Liver (tissue), 9 donors: ENCODE measurements around the gene PIR. TPM values are rescaled to one million over a fixed set of nuclear protein-coding genes. Genes with fewer than 3 reads are reported as not detected.

Source experiments
- DNase-seq: peaks from one replicate; pipeline ENCODE4 v3.0.0-alpha.2; 2017; ENCODE audit warnings: low spot score
- H3K27ac ChIP-seq, 2 donors: one replicate each; pipeline ENCODE4 v1.7.0; 2013; ENCODE audit warnings: inconsistent platforms in 2 of 2, low read length in 2 of 2, control low read depth in 1 of 2, low read depth in 1 of 2, mild to moderate bottlenecking in 1 of 2
- H3K27me3 ChIP-seq, 4 donors: one replicate each; pipeline versions ENCODE4 v1.6.1 to v1.7.0; 2013; ENCODE audit warnings: low read length in 3 of 4, inconsistent platforms in 1 of 4, mild to moderate bottlenecking in 1 of 4, moderate library complexity in 1 of 4; ENCODE audit not compliant: control insufficient read depth in 4 of 4, insufficient read depth in 4 of 4
- H3K36me3 ChIP-seq, 4 donors: one replicate each; pipeline versions ENCODE4 v1.6.1 to v1.7.0; 2013; ENCODE audit warnings: low read length in 3 of 4, mild to moderate bottlenecking in 3 of 4, low read depth in 1 of 4, moderate library complexity in 1 of 4; ENCODE audit not compliant: control insufficient read depth in 4 of 4, insufficient read depth in 3 of 4
- H3K4me1 ChIP-seq, 4 donors: one replicate each; pipeline versions ENCODE4 v1.6.1 to v1.7.0; 2013; ENCODE audit warnings: low read length in 3 of 4, mild to moderate bottlenecking in 3 of 4, moderate library complexity in 1 of 4; ENCODE audit not compliant: control insufficient read depth in 4 of 4, insufficient read depth in 4 of 4
- H3K4me3 ChIP-seq, 3 donors: one replicate each; pipeline versions ENCODE4 v1.6.1 to v1.7.0; 2013; ENCODE audit warnings: low read length in 3 of 3, control low read depth in 1 of 3, low read depth in 1 of 3, mild to moderate bottlenecking in 1 of 3
- H3K9ac ChIP-seq, 2 donors: one replicate each; pipeline ENCODE4 v1.7.0; 2013; ENCODE audit warnings: low read length in 2 of 2, mild to moderate bottlenecking in 2 of 2, moderate library complexity in 2 of 2, control low read depth in 1 of 2, low read depth in 1 of 2
- H3K9me3 ChIP-seq, 4 donors: one replicate each; pipeline versions ENCODE4 v1.6.1 to v1.7.0; 2013; ENCODE audit warnings: low read length in 3 of 4; ENCODE audit not compliant: control insufficient read depth in 4 of 4
- ATF3 ChIP-seq: IDR thresholded peaks from 2 replicates; pipeline ENCODE4 v1.6.1; 2016; ENCODE audit warnings: antibody characterized with exemption
- CTCF ChIP-seq: fragments of 150-350 bp; IDR thresholded peaks from 2 replicates; pipeline ENCODE4 v1.5.1; 2017; ENCODE audit warnings: improper control_type of control experiment, low read depth, low read length; ENCODE audit not compliant: missing input control
- FOXA1 ChIP-seq: IDR thresholded peaks from 2 replicates; pipeline ENCODE4 v1.6.1; 2016; ENCODE audit warnings: antibody characterized with exemption
- FOXA2 ChIP-seq: IDR thresholded peaks from 2 replicates; pipeline ENCODE4 v1.6.1; 2016; ENCODE audit warnings: antibody characterized with exemption
- GABPA ChIP-seq, 2 donors: IDR thresholded peaks in 1 of 2; conservative IDR thresholded peaks in 1 of 2; 2 replicates each; pipeline ENCODE4 v1.6.1; 2016; ENCODE audit warnings: antibody characterized with exemption in 2 of 2, mild to moderate bottlenecking in 1 of 2, moderate library complexity in 1 of 2
- HNF4A ChIP-seq, 2 donors: conservative IDR thresholded peaks; 2 replicates each; pipeline ENCODE4 v1.6.1; 2016; ENCODE audit warnings: antibody characterized with exemption in 2 of 2, mild to moderate bottlenecking in 2 of 2
- HNF4G ChIP-seq: IDR thresholded peaks from 2 replicates; pipeline ENCODE4 v1.6.1; 2016; ENCODE audit warnings: antibody characterized with exemption
- JUND ChIP-seq, 2 donors: IDR thresholded peaks; 2 replicates each; pipeline ENCODE4 v1.6.1; 2016; ENCODE audit warnings: antibody characterized with exemption in 2 of 2
- NR2F2 ChIP-seq: IDR thresholded peaks from 2 replicates; pipeline ENCODE4 v1.6.1; 2016; ENCODE audit warnings: antibody characterized with exemption
- REST ChIP-seq: IDR thresholded peaks from 2 replicates; pipeline ENCODE4 v1.6.1; 2016; ENCODE audit warnings: antibody characterized with exemption, mild to moderate bottlenecking
- RXRA ChIP-seq, 2 donors: IDR thresholded peaks; 2 replicates each; pipeline ENCODE4 v1.6.1; 2017 to 2018; ENCODE audit warnings: antibody characterized with exemption in 2 of 2, mild to moderate bottlenecking in 1 of 2
- SP1 ChIP-seq: IDR thresholded peaks from 2 replicates; pipeline ENCODE4 v1.6.1; 2018; ENCODE audit warnings: antibody characterized with exemption, mild to moderate bottlenecking
- TAF1 ChIP-seq: conservative IDR thresholded peaks from 2 replicates; pipeline ENCODE4 v1.6.1; 2016; ENCODE audit warnings: antibody characterized with exemption, mild to moderate bottlenecking
- YY1 ChIP-seq: IDR thresholded peaks from 2 replicates; pipeline ENCODE4 v1.6.1; 2016; ENCODE audit warnings: antibody characterized with exemption, mild to moderate bottlenecking
- ZBTB33 ChIP-seq: IDR thresholded peaks from 2 replicates; pipeline ENCODE4 v1.6.1; 2016; ENCODE audit warnings: antibody characterized with exemption
- WGBS: extraction: QIAGEN DNeasy Blood & Tissue Kit; methylation state at CpG from one replicate; pipeline ENCODE4 v1.1.7; 2013; 5-methylcytosine and 5-hydroxymethylcytosine counted together
- polyA plus RNA-seq, 2 donors: library from polyadenylated mRNA; stranded (reverse) in 1 of 2; unstranded in 1 of 2; fragments of 200-250 nt in 1 of 2; fragments of >200 nt in 1 of 2; fragmentation: Nextera tagmentation in 1 of 2; extraction: Ambion mirVana in 1 of 2; gene quantifications; one replicate each; pipeline versions ENCODE4 v1.2.1 to v1.2.3, GENCODE V29; 2013 to 2015
- total RNA-seq, 2 donors: library from RNA; depleted of rRNA; stranded (reverse); fragments of >200 nt; gene quantifications; one replicate each; pipeline ENCODE4 v1.2.3, GENCODE V29; 2014
- donor health status: healthy.
- donor health status: healthy.
- donor health status: healthy.
- donor health status: healthy.
- donor health status: healthy.

The PIR gene
- total and polyA plus RNA-seq, 4 donors: 9.0 to 24.7 (median 17.0) TPM

GRCh38 chrX:15441464-15441863 is 51.7 kb downstream of the PIR start:
- Histone ChIP-seq H3K27ac (no peak overlapping the region), H3K4me3 (no peak overlapping the region), H3K4me1 (peaks cover 1 to 7% (median 5%) of the 10 kb centered on the region in 4 donors), H3K36me3 (no peaks in the 10 kb centered on the region), H3K9me3 (no peaks in the 10 kb centered on the region), H3K27me3 (peaks cover 0 to 4% (median 0%) of the 10 kb centered on the region in 4 donors), H3K9ac (no peak overlapping the region)
- no peak for TF ChIP-seq FOXA2
- TF ChIP-seq HNF4A (conservative IDR thresholded peaks at IDR 0.05): no peak
- TF ChIP-seq ZBTB33: no peak
- TF ChIP-seq HNF4G: no peak
- no peak for TF ChIP-seq RXRA (IDR thresholded peaks at IDR 0.05)
- TF ChIP-seq YY1: no peak
- no peak for TF ChIP-seq CTCF
- no peak for TF ChIP-seq FOXA1
- no peak for TF ChIP-seq REST
- TF ChIP-seq ATF3: no peak
- WGBS: 96% methylated on average over 5 of the region's 5 CpGs
- DNase-seq: no peak

- no peaks in the 10 kb centered on the region for H3K9me3 ChIP-seq
- no peak overlapping the region for H3K9ac ChIP-seq
- H3K27me3 ChIP-seq: peaks cover 0 to 4% (median 0%) of the 10 kb centered on the region in 4 donors
- no peak for DNase-seq
- H3K36me3 ChIP-seq: no peaks in the 10 kb centered on the region
- peaks cover 1 to 7% (median 5%) of the 10 kb centered on the region in 4 donors for H3K4me1 ChIP-seq
- no peak overlapping the region for H3K4me3 ChIP-seq
- TF ChIP-seq JUND (IDR thresholded peaks at IDR 0.05): no peak
- TF ChIP-seq REST: no peak
- TF ChIP-seq GABPA (IDR thresholded peaks at IDR 0.05 in 1 of 2, conservative IDR thresholded peaks at IDR 0.05 in 1 of 2): no peak
- no peak for TF ChIP-seq CTCF
- no peak for TF ChIP-seq TAF1
- no peak for TF ChIP-seq FOXA1
- no peak for TF ChIP-seq FOXA2
- no peak for TF ChIP-seq NR2F2
- no peak for TF ChIP-seq SP1
- H3K27ac ChIP-seq: no peak overlapping the region
- 94% methylated on average over 3 of the region's 3 CpGs for WGBS
Measured at GRCh38 chrX:15438332-15438731, 54.8 kb downstream of the PIR start.
